Stimulated activated naive CD4-positive, alpha-beta T cell treated with Interleukin-2 at 50 U/mL for 16 hours (primary cell): ENCODE results near the gene SRRM4.

Source experiments
- DNase-seq: peaks from one replicate; lab custom pipeline; 2025; lab: John Stamatoyannopoulos, UW

Gene SRRM4

GRCh38 chr12:119171291-119171690 lies 189.9 kb downstream of the SRRM4 start:
- DNase-seq = no peak

GRCh38 chr12:119171691-119172425 lies 190.5 kb downstream of the SRRM4 start:
- no peak for DNase-seq

- no peak for DNase-seq
These were observed 193.7 kb downstream of the SRRM4 start for GRCh38 chr12:119175081-119175480.

GRCh38 chr12:119176267-119177055 lies 195.1 kb downstream of the SRRM4 start:
- no peak for DNase-seq

GRCh38 chr12:119177056-119177325 lies 195.7 kb downstream of the SRRM4 start:
- no peak for DNase-seq

GRCh38 chr12:119177724-119178380 lies 196.5 kb downstream of the SRRM4 start:
- DNase-seq = no peak

GRCh38 chr12:119178544-119179334 lies 197.4 kb downstream of the SRRM4 start, which contains the start of gene HSPB8:
TSS of gene HSPB8 (plus strand) at chr12:119178931. CDS start at chr12:119179313, 382 bp downstream.
- DNase-seq = no peak

GRCh38 chr12:119179335-119180021 lies 198.1 kb downstream of the SRRM4 start:
- no peak for DNase-seq

- no peak for DNase-seq
These were observed 199.2 kb downstream of the SRRM4 start for GRCh38 chr12:119180380-119181040.

GRCh38 chr12:119181202-119181601 lies 199.9 kb downstream of the SRRM4 start:
- DNase-seq = no peak

GRCh38 chr12:119181944-119182343 lies 200.6 kb downstream of the SRRM4 start:
- no peak for DNase-seq

- no peak for DNase-seq
These were observed 201.6 kb downstream of the SRRM4 start for GRCh38 chr12:119182701-119183493.

- DNase-seq = no peak
These were observed 202.8 kb downstream of the SRRM4 start for GRCh38 chr12:119183942-119184695.

- DNase-seq = no peak
These were observed 213.9 kb downstream of the SRRM4 start for GRCh38 chr12:119195256-119195655.

GRCh38 chr12:119198440-119198839 lies 217.1 kb downstream of the SRRM4 start:
- DNase-seq = no peak

- DNase-seq = no peak
These were observed 219.3 kb downstream of the SRRM4 start for GRCh38 chr12:119200601-119201000.

- no peak for DNase-seq
These were observed 220.6 kb downstream of the SRRM4 start for GRCh38 chr12:119201789-119202543.

- no peak for DNase-seq
These were observed 221.2 kb downstream of the SRRM4 start for GRCh38 chr12:119202544-119202943.

- no peak for DNase-seq
These were observed 222.8 kb downstream of the SRRM4 start for GRCh38 chr12:119204131-119204530.
